ENCODE results near the gene UBR7.
"Not testable (repeated sequence)": the region's sequence is repeated elsewhere in the genome, so short reads cannot be mapped to it uniquely, and the experiment has no call there.

Gene UBR7

DNA sequence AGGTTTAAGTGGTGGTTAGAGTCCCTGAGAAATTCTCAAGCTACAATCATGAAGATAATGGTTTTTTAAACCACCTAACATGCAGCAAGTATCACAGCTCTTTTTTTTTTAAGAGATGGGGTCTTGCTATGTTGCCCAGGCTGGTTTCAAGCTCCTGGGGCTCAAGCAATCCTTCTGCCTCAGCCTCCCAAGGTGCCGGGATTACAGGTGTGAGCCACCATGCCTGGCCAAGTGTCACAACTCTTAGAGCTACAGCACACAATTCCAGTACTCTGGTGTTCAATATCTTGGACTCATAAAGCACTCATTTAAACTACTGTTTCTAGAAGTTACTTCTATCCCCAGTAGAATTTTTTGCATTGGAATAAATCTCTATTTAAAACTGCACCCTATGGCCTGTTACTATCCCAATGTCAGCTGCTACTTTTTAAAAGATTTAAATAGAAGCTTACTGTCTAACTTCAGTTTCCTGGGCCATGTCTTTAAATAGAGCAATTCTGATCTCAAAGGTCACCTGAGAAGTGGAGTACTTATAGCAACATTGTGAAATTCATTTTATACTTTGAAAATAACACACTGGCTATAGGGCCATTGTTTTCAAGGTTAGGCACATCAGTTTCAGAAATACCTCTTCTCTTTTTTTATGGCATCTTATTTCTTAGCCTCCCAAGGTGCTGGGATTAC lies 11.6 kb upstream of the UBR7 start:
- FAIRE-seq, result no peak

DNA sequence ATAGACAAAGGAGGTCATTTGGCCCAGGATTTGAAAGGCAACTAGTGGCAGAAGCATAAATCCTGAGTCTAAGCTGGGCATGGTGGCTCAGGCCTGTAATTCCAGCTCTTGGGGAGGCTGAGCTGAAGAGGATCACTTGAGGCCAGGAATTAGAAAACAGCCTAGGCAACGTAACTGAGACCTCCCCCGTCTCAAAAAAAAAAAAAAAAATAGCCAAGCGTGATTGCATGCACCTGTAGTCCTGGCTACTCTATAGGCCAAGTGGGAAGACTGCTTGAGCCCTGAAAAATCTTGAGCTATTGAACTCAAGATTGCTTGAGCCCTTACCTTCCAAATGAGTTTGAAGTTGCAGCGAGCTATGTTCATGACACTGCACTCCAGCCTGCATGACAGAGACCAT lies 8.0 kb upstream of the UBR7 start:
- FAIRE-seq, result no peak

GRCh38 chr14:93200553-93200952 lies 6.5 kb upstream of the UBR7 start:
- no peak for FAIRE-seq

DNA sequence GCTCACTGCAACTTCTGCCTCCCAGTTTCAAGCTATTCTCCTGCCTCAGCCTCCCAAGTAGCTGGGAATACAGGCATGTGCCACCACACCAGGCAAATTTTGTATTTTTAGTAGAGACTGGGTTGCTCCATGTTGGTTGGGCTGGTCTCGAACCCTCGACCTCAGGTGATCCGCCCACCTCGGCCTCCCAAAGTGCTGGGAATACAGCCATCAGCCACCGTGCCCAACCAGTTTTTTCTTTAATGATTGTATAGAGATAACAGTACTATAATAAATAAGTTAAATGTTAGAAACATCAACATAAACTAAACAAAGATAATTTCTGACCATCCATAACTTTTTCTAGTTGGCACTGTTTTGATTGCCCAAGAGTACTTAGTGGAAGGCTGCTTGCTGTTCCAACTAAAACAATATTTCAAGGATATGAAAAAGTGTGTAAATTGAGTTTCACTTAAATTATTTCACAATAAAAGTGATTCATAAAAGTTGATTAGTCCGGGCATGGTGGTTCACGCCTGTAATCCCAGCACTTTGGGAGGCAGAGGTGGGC lies 5.8 kb upstream of the UBR7 start:
- FAIRE-seq, result no peak

GRCh38 chr14:93207468-93208308 lies 632 bp downstream of the UBR7 start:
- no peak for FAIRE-seq

DNA sequence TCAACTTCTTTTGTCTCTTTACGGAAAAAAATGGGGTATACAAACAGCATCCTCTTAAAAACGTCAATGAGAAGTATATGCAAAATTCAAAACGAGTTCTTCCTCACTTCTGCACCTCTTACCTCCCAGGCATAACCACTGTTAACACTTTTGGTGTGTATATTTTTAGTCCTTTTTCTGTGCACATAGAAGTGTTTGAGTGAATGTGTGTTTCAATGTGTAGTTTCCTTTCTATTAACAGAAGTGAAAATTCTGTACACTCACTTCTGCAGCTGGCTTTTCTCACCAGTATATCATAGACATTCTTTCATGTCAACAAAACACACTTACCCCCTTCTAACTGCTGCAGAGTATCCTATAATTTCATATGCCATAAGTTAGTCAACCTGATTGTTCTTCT lies 5.4 kb downstream of the UBR7 start:
- FAIRE-seq, result no peak

DNA sequence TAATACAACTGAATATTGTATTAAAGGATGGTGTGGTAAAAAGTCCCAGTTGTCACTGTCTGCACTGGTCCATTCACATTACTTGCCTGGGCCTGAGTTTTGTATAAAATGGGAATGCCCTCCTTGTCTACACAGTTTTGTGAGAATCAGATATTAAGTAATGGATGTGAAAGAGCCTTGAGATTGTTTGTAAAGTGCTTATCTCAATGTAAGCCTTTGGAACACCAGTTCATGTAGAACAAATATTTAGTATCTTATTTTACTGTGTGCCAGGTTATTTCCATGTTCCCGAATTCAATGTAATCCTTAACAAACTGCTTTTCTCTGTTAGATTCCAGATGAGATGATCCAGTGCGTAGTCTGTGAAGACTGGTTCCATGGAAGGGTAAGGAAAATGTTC lies 7.5 kb downstream of the UBR7 start:
- FAIRE-seq, result no peak

- FAIRE-seq, result no peak
These were observed 12.2 kb downstream of the UBR7 start for GRCh38 chr14:93219103-93219726.

DNA sequence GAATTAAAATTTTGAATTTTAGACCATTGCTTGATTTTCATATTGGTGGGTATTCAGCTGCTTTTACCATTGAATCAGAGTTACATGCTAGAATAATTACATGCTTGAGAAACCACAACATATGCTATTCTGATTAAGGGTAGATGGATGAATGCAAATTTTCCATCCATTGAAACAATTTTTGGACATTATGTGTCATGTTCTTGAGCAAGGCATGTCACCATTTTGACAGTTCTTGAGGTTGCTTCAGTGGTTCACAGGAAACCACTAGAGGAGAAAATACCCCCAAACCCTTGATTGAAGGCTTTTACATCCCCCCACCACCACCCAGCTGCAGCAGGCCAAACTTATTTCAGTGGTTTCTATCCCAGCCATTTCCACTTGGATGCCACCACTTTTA lies 13.5 kb downstream of the UBR7 start:
- no peak for FAIRE-seq

DNA sequence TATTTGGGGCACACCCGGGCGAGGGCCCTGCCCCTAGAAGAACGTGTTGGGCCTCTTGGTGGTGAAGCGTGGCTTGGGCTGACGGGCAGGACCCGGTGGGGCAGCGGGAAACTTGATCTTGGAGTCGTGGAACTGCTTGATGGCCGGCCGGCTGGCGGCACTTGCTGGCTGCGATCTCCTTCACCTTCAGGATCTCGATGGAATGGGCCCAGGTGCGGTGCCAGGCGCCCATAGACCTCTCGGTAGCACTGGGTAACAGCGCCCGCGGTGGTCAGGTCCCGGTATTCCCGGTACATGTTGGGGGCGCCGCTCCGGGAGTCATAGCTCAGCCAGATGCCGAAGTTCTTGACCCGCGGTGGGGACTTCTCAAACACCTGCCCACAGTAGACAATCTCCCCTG lies 16.5 kb downstream of the UBR7 start:
- no peak for FAIRE-seq

DNA sequence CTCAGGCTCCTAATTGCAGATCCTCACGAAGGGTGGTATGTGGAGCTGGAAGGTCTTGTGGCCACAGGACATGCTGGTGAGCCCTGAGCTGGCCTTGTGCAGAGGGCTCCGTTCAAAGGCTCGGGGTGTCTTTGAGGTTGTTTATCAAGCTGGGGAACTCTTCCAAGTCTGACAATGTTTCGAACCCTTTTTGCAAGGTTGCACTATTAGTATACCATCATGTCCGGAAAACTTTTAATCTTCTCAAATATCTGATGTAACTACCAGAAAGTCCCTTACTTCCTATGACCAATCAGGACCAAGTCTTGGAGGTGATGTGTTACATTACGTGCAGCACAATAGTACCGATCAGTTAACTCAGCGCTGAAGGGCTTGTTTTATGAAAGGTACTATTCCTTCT lies 21.5 kb downstream of the UBR7 start:
- no peak for FAIRE-seq

DNA sequence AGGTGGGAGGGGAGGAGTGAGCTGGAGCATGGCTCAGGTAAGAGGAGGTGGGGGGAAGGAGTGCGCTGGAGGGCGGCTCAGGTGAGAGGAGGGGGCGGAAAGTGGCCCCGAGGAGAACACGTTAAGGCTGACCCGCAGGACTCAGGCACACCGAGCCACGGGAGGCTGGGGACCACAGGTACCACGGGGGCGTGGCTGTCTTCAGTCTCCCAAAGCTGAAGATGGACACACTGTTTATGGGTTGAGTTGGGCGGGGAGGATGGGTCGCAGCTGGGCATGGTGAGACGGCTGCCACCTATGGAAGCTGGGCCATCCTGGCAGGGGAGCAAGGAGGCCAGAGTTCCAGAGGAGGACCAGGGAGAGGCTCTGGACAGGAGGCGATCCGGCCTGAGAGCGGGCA lies 23.5 kb downstream of the UBR7 start:
- FAIRE-seq, result no peak

DNA sequence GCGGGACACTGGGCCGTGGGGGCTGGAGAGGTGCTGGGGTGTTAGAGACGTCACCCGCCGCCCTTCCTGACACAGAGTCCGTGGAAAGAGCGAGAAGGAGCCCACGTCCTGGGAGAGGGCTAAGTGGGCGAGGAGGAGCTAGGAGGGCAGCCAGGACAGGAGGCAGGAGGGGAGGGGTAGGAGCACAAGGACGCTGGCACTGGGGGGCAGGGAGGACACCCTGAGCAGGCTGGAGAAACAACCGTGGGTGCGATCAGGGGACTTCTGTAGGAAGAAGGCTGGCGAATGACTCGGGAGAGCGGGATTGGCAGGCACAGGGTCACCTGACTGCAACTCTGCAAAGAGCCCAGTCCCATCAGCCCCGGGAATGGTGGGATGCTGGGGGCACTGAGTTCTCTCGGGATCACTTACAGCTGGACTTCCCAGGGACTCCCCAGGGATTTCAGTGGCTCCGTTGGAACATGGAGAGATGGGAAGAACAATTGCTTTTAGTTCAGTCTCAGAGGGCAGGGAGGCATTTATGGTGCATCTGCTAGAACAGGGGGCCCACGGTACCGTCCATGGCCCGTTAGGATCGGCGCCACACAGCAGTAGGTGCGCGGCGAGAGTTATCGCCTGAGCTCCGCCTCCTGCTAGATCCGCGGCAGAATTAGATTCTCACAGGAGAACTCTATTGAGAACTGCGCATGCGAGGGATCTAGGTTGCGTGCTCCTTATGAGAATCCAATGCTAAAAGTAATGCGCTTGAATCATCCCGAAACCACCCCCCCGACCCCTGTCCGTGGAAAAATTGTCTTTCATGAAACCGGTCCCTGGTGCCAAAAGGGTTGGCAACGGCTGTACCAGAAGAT lies 24.3 kb downstream of the UBR7 start:
- no peak for FAIRE-seq

DNA sequence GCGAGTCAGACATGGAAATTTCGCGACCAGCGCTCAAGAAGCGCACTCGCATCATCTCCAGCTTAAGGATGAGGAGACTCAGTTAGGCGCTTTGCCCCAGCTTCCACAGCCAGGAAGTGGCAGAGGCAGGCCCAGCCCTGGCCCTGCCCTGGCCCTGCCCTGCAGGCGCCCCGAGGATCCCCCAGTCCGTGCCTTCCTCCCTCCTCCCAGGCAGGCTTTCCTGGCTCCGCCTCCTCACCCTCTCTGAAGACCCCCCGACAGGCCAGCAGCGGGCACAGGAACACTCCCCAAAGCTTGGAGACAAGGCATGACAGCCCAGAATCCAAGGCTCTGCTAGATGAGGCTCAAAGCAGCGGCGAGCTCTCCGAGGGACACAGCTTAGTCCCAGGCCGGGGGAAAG lies 25.1 kb downstream of the UBR7 start:
- no peak for FAIRE-seq

- FAIRE-seq, result not testable (repeated sequence)
These were observed 26.0 kb downstream of the UBR7 start for GRCh38 chr14:93233078-93233477.

- FAIRE-seq, result no peak
These were observed 27.7 kb downstream of the UBR7 start for GRCh38 chr14:93234798-93235197.

DNA sequence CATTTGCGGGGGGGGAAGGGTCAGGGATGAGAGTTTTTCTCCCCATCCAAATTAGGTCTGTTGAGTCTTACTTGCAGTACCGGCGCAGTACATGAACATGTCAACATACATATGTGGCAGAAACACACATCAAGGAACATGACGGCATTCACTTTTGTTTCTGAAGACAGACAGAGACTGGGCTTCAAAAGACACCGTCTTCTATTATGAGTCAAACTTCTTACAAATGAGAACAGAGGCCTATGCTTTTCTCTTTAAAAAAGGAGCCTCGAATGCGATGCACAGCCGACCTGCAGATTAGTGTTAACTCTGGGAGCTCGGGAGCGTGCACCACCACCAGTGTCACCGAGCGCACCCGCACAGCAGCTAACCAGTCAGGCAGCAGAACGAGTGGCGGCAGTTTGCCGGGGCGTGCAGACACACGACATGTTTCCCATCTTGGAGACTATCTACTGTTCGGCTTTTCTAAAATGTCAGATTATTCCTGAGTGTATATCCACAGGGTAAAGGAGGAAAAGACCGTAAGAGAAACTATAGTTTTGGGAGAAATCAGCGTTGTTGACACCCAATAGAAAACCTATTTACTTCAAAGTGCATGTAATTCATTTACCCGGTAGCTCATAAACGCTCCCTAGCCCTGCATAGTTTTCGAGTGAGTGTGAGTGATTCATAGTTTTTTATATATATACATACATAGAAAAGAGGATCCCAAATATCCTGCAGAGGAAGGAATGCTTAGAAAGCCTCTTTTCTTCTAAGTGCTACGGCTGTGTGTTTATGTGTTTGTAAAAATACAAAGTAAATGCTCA lies 33.0 kb downstream of the UBR7 start:
- no peak for FAIRE-seq

- FAIRE-seq, result no peak
These were observed 33.6 kb downstream of the UBR7 start for GRCh38 chr14:93240678-93241000.

DNA sequence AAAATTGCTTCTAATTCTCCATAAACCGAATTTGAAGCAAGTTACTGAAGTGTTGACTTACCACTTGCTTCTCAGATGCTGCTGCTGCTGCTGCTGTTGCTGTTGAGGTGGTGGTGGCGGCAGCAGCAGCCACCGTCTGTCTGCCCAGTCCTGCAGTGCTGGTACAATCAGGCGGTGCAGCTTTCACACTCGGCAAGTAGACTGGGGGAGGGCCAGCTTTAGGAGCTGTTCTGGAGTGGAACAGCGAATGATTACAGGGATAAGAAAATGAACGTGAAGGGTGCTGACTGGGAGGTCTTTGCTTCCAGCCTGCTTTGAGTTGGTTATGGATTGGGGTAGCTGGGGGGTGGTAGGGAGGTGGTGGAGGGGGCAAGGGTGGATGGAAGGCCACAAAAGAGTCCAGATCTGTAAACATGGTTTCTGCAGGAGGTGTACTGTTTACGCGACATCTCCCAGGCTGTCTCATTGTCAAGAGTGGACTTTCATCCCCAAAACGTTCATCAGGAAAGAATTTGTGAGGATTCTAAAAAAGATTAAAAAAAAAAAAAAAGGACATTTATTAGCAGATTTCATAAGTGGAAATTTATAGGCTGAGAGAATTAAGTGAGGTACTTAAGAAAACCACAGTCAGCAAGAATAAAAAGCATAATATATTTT lies 38.8 kb downstream of the UBR7 start:
- no peak for FAIRE-seq

DNA sequence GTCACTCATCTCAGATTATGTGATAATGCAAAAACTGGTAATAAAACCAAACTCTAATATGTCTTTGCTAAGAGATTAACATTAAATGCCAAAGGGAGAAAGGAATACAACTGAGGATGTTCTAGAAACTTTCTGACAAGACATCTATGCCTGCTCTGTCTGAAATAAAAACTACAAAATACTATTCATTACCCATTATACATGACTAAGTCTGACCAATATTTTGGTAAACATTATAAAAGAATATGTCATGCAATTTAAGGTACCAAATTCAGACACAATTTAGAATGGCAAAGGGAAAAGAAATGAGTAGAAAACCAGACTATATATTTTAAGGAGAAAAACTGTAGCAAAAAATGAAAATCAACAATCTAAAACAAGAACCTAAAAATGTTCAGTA lies 39.5 kb downstream of the UBR7 start:
- FAIRE-seq, result no peak

DNA sequence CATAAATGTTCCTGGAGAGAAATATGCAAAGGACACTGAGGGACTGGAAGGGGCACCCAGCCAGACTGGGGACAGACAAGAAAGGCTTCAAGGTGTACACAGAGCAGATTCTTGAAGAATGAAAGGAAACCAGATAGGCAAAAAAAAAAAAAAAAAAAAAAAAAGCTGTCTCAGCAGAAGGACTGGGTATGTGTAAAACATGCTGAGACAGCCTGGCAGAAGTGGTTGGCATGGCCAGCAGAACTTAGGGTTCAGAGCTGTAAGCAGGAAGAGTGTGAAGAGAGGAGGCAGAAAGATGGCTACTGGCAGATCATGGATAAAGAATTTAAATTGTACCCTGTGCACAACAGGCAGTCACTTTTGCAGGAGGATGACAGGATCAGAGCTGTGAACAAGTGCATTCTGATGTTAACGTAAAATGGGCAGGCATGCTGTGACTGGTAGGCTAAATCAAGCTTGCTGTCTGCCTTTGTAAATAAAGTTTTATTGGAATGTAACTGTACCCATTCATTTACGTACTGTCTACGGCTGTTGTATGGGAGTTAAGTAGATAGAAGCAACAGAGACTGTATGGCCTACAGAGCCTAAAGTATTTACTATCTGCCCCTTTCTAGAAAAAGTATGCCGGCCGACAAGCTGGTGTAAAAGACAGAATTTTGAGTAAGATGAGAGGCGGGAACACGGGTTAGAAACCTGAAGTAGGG lies 42.2 kb downstream of the UBR7 start:
- no peak for FAIRE-seq
